NCI-H460 (cell line): ENCODE results near the gene PBX3. TPM values are rescaled to one million over a fixed set of nuclear protein-coding genes. Genes with fewer than 3 reads are reported as not detected.
"Not testable (repeated sequence)": the region's sequence is repeated elsewhere in the genome, so short reads cannot be mapped to it uniquely, and the experiment has no call there.

Experiments used
- DNase-seq: peaks from one replicate; pipeline ENCODE4 v3.0.0-alpha.2; 2016; ENCODE audit warnings: low read depth; ENCODE audit errors: extremely low read depth
- total RNA-seq: library from RNA; depleted of rRNA; stranded (reverse); fragments of >200 nt; shearing (Covaris generic); gene quantifications from 2 replicates; pipeline ENCODE4 v1.2.3, GENCODE V29; 2014

The PBX3 gene
- total RNA-seq, 1 experiment from 2014 or later: 12.5 TPM

DNA sequence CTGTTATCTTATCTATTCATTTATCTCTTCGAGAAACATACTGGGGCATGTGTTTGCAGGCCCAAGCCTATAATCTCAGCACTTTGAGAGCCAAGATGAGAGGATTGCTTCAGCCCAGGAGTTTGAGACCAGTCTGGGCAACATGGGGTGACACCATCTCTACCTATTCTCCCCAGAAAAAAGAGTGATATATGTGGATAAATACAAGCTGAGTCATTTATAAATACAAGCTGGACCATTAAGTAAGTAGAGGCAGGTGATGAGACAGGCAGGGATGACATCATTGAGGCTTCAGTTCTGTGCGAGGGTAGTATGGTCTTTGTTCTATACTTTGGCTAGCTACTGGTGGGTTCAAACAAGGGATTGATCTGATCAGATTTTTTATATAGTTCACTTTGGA is 25.6 kb downstream of the PBX3 start:
- no peak for DNase-seq

DNA sequence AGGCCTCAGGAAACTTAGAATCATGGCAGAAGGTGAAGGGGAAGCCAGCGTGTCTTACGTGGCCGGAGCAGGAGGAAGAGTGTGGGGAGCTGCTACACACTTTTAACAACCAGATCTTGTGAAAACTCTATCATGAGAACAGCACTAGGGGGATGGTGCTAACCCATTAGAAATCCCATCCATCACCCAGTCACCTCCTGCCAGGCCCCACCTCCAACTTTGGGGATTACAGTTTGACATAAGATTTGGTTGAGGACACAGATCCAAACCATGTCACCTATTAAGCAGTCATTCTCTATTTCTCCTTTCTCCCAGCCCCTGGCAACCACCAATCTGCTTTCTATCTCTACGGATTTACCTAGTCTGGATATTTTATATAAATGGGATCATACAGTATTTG is 26.9 kb downstream of the PBX3 start:
- no peak for DNase-seq

DNA sequence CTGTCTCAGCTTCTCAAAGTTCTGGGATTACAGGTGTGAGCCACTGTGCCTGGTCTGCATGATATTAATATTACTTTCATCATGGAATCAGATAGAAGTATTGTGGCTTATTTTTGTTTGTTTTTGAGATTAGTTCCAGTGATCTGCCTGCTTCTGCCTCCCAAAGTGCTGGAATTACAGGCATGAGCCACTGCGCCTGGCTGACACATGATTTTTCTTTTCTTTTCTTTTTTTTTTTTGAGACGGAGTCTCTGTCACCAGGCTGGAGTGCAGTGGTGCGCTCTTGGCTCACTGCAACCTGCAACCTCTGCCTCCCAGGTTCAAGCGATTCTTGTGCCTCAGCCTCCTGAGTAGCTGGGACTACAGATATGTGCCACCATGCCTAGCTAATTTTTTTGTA is 29.6 kb downstream of the PBX3 start:
- not testable (repeated sequence) for DNase-seq

DNA sequence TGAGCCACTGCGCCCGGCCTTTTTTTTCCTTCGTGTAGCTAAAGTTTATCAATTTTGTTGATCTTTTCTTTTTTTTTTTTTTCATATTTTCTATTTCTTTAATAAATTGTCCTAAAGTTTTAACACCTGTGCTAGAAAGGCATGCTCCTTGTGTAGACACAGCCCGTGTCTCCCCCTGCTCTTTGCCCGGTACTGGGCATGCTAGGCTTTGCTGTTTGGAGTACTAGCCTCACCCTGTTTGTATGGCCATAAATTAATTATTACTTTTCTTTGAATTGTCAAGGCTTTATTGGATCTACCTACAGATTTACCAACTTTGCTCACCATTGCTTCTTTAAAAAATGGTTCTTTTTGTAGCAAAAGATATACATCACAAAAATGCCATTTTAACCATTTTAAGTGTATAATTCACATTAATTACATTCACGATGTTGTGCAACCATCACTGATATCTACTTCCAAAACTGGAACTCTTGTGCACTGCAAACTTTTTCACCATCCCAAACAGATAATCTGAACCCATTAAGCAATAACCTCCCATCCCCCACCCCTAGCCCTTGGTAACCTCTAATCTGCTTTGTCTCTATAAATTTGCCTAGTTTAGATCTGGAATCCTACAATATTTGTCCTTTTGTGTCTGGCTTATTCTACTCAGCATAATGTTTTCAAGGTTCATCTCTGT is 31.5 kb downstream of the PBX3 start:
- DNase-seq: not testable (repeated sequence)

DNA sequence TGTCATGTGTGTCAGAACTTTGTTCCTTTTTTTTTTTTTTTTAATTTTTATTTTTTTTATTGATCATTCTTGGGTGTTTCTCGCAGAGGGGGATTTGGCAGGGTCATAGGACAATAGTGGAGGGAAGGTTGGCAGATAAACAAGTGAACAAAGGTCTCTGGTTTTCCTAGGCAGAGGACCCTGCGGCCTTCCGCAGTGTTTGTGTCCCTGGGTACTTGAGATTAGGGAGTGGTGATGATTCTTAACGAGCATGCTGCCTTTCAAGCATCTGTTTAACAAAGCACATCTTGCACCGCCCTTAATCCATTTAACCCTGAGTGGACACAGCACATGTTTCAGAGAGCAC is 32.0 kb downstream of the PBX3 start:
- not testable (repeated sequence) for DNase-seq

DNA sequence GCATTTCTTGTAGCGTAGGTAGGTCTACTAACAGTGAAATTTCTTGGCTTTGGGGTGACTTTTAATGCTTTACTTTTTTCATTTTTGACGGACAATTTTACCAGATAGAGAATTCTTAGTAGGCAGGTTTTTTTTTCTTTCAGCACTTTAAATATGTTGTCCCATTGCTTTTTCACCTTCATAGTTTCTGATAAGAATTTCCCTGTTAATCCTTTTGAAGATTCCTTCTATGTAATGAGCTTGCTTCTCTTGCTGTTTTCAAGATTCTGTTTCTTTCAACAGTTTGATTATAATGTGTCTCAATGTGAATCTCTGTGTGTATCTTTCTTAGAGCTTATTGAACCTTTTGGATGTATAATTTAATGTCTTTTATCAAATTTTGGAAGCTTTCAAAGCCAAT is 35.5 kb downstream of the PBX3 start:
- DNase-seq: no peak

DNA sequence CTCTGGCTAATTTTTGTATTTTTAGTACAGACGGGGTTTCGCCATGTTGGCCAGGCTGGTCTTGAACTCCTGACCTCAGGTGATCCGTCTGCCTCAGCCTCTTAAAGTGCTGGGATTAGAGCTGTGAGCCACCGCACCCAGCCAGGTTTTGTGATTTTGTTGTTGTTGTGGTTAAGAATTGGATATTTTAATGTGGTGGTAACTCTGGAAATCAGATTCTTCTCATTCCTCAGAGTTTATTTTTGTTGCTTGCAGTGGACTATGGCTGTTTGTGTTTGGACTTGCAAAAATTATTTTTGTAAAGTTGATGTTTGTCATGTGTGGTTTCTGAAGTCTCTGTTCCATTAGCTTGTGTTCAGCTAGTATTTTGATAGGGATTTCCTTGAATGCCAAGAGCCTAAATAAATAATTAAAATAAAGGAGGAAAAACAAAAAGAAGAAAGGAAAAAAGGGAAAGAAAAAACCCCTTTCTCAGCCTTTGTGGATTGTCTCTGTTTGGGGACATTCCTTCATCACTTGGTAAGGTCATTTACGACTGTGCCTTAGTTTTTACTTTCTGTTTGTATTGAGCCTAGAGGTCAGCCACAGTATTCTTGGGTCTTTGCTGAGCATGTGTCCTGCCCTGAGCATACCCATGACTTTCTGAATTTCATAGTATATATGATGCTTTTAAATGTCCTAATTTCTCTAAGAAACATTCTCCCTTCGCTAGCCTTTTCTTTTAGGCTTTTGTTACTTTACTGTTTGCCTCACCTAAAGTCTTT is 37.3 kb downstream of the PBX3 start:
- DNase-seq: no peak

DNA sequence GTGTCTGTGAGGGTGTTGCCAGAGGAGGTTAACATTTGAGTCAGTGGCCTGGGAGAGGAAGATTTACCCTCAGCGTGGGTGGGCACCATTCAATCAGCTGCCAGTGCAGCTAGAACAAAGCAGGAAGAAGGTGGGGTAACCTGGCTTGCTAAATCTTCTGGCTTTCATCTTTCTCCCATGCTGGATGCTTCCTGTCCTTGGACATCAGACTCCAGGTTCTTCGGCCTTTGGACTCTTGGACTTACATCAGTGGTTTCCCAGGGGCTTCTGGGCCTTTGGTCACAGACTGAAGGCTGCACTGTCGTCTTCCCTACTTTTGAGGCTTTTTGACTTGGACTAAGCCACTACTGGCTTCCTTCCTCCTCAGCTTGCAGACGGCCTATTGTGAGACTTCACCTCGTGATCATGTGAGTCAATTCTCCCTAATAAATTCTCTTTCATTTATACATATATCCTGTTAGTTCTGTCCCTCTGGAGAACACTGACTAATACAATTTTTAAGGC is 38.1 kb downstream of the PBX3 start:
- no peak for DNase-seq

DNA sequence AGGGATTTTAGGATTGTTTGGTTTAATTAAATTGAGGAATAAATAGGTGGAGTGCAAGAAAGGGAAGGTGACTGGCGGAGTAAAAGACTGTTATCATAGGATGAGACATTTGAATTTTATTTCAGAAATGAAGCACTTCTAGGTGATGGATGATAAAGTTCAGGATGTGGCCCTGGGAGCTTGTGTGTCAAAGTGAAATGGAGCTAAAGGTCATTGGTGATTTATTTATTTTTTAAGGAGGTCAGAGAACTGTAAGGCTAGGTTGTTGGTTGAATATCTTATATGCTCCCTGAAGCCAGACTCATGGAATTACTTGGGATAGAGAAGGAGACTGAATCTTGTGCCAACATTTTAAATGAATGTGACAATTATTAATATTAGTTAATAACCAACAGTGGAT is 40.5 kb downstream of the PBX3 start:
- DNase-seq: no peak

DNA sequence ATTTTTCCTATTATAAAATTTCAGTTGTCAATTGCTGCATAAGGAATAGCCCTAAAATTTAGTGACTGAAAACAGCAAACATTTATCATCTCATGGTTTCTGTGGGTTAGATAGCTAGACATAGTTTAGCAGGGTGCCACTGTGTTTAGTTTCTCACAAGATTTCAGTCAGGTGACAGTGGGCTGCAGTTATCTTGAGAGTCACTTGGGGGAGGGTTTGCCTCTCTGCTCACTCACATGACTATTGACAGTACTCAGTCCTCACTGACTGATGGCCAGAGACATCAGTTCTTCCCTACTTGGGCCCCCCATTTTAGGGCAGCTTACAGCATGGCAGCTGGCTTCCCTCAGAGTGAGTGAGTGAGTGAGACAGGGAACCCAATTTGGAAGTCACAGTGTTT is 42.0 kb downstream of the PBX3 start:
- no peak for DNase-seq

DNA sequence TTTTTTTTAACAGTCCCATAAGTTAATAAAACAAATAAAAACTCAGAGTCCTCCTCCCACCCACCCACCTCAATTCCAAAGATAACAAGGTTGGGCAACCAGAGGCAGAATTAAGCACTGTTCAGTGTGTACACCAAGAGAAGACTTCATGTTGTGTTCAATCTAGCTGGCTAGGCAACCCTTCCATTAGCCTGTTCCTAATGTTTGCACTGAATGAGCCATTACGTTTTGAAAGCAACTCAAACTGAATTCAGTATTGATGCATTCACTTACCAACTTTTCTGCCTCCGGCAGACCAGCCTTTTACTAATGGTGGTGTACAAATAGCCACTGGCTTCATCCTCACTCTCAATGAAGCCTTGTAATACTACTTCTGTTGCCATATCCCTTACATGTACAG is 47.5 kb downstream of the PBX3 start:
- DNase-seq: no peak

DNA sequence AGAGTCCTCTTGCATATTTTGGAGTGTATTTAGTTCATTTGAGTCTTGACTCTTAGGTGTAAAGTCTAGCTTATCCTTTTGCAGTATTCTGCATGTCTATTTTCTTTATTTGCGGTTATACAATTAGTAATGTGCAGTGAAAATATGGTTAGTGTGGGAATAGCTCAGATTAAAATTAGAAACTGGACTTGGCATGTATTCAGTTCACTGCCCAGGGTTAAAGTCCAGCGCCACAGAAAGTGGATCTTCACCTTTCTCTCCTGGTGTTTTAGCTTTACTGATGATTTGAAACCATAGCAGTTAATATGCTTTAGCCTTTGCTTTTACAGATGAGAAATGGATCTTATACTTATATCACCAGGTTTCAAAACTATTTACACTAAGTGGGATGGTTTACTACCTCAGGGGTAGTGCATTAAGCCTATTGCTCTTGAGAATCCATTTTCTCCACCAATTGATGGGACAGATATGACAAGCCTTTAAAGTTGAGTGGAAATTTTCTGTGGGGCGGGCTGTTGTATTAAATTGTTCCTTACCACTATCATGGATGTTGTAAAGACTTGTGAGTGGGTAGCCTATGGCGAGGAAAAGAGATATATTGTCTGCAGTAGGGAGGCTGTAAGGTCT is 48.9 kb downstream of the PBX3 start:
- DNase-seq: no peak

DNA sequence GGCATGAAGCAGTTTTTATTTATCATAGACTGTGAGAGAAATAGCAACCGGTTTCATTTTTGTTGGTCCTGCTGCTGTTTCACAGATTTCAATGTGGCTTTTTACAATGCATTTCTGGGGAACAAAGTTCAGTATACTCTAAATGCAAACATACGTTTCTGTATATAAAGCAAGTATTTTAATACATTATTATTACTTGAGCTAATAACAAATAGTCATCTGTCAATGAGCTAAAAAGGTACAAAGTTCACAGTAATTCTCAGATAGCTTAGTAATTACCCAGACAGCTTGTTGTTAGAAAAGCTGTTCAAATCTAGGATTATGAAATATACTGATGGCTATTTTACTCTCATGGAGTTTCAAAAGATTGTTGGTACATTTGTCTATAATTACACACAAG is 50.8 kb downstream of the PBX3 start:
- DNase-seq: no peak

DNA sequence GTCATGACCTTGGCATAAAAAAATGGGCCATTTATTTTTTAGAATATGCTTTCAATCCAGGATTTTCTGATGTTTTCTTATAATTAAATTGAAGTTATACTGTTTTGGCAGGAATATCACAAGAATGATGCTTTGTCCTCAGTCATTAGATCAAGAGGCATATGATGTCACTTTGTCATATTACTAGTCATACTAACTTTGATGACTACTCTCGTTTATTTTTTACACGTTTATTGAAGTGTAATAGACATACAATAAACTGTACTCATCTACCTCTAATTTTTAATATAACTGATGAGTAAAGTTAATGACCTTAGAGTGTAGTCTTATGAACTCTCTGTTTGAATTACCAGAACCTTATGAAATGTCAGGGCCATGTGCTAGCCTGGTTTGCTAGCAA is 56.4 kb downstream of the PBX3 start:
- DNase-seq: no peak

DNA sequence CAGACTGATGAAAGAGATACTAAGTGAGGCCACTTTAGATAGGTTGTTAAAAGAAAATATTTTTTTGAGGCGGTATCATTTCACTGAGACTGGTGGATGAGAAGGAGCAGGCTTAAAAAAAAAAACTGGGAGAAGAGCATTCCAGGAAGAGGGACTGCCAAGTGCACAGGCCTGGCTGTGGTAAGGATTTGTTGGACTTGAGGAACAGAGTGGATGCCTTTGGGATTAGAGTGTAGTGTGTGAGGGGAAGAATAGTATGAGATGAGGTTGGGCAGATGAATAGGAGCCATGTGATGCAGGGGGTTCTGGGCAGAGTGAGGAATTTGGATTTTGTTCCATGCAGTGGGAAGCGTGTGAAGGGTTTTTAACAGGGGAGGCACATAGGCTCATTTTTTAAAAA is 57.9 kb downstream of the PBX3 start:
- DNase-seq: no peak

DNA sequence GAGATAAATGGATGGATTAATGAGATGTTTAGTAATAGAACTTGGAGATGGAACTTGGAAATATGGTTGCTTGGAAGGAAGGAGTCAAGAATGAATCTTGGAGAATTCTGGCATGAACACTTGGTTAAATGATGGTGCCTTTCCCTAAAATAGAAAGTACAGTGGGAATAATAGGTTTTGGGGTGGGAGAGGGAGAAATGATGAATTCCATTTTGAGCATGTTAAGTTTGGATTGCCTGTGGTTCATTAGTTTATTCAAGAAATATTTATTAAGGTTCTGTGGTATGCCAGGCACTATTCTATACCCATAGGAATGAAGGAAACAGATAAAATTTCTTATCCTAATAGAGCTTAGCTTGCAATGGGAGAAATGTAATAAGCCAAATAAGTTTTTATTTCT is 58.4 kb downstream of the PBX3 start:
- no peak for DNase-seq

DNA sequence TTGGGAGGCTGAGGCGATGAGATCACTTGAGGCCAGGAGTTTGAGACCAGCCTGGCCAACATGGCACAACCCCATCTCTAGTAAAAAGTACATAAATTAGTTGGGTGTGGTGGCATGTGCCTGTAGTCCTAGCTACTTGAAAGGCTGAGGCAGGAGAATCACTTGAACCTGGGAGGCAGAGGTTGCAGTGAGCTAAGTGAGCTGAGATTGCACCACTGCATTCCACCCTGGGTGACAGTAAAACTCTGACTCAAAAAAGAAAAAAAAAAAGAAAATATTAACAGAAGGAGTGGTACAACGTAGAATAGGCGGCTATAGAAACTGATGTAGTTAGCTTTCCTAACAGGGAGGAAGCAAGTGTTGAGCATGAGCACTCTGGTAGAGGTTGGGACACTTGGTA is 59.9 kb downstream of the PBX3 start:
- DNase-seq: no peak

DNA sequence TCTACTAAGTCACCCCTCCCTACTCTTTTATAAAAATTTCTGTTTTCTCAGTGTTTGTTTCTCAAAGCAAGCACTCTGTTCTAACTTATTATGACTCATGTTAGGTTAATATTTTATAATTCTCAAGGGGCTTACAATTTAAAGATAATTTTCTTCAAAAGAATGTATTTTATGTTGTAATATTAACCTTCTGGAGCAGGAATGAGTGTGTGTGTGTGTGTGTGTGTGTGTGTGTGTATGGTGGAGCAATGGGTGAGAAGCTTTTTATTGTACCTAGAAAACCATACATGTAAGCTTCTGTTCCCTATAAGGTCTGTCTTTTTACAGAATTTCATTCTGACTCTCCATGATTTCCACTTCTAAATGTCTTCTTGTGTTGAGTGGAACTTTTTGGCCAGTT is 63.0 kb downstream of the PBX3 start:
- no peak for DNase-seq

DNA sequence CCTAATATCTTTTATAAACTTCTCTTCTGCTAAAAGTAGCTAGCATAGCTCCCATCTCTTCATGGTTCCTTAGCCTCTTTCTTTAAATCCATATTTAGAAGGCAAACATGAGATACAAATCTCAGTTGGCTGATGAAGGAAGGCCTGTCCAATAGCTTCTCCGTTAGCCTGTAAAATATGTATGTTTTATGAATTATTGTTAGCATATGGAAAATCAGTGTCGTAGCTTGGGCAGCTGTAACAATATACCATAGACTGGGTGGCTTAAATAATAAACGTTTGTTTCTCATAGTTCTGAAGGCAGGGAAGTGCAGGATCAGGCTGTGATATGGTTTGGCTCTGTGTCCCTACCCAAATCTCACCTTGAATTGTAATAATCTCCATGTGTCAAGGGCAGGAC is 63.8 kb downstream of the PBX3 start:
- DNase-seq: no peak

DNA sequence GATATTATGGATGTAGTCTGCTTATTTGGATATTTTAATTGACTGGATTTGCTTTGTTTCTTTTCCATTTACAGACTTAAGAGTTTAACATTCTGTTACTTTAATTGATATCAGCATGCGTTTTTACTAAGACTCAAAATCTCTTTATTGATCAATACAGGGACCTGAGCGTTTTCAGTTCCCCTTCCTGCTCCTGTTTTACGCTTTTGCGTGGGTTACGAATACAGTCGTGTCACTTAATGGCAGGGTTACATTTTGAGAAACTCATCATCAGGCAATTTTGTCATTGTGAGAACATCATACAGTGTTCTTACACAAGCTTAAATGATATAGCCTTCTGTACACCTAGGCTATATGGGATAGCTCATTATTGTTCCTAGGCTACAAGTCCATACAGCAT is 65.2 kb downstream of the PBX3 start:
- no peak for DNase-seq

DNA sequence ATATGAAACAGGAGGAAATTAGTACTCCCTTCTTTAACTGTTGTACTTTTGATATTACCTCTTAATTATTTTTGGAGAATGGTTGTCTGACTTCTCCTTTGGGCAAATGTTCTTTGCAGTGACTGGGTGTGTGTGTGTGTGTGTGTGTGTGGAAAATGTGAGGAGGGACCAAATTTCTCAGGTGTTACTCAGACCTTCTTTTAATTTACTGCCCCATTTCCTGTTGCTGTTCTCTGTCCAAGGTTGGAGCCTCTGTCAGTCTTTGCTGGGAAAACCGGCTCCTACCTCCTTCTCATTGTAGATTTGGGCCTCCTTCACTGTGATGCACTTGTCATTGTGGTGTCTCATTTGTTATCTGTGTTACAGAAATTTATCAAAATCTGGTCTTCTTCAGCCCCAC is 68.4 kb downstream of the PBX3 start:
- no peak for DNase-seq

DNA sequence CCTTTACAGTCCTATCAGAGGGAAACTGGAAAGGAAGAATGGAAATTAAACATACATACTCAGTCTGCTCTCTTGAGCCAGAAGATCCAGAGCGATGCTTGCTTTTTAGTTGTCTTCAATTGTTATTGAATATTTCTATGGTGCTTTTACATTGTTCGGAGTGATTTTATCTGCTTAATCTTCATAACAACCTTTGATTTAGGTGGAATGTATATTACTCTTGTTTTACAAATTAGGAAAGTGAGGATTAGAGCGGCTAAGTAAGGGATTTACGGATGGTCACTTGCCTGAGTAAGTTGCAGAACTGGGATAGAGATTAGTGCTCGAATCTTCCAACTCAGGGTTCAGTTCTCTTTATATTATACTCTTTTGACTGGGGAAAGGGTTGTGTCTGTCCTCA is 69.1 kb downstream of the PBX3 start:
- no peak for DNase-seq
